Stimulated activated CD4-positive, alpha-beta T cell treated with anti-CD3 and anti-CD28 coated beads, Interleukin-12 subunit alpha, Interleukin-12 subunit beta, amount 100 ng/mL, for 24 hours (primary cell): ENCODE data around the gene MBP.

Experiments used
- DNase-seq, 2 experiments: peaks; one replicate each; pipeline ENCODE4 v3.0.0-alpha.2; 2020; ENCODE audit warnings: low read depth in 2 of 2

The MBP gene

GRCh38 chr18:77100751-77101355 is 31.7 kb downstream of the MBP start:
- DNase-seq: no peak

- no peak for DNase-seq
Measured at GRCh38 chr18:77099485-77100370, 32.9 kb downstream of the MBP start.

GRCh38 chr18:77098538-77099174 is 33.9 kb downstream of the MBP start:
- no peak for DNase-seq

GRCh38 chr18:77098029-77098428 is 34.6 kb downstream of the MBP start:
- no peak for DNase-seq

GRCh38 chr18:77096936-77097886 is 35.4 kb downstream of the MBP start:
- no peak for DNase-seq

GRCh38 chr18:77095391-77096371 is 36.9 kb downstream of the MBP start:
- DNase-seq: no peak

GRCh38 chr18:77093586-77093985 is 39.0 kb downstream of the MBP start:
- DNase-seq: no peak

- DNase-seq: no peak
Measured at GRCh38 chr18:77093067-77093430, 39.5 kb downstream of the MBP start.

- no peak for DNase-seq
Measured at GRCh38 chr18:77092104-77093066, 40.2 kb downstream of the MBP start.

GRCh38 chr18:77091366-77091765 is 41.2 kb downstream of the MBP start:
- no peak for DNase-seq

- no peak for DNase-seq
Measured at GRCh38 chr18:77090546-77091174, 41.9 kb downstream of the MBP start.

- DNase-seq: no peak
Measured at GRCh38 chr18:77089723-77090285, 42.8 kb downstream of the MBP start.

- DNase-seq: no peak
Measured at GRCh38 chr18:77088963-77089722, 43.4 kb downstream of the MBP start.

GRCh38 chr18:77087393-77088141 is 45.0 kb downstream of the MBP start:
- DNase-seq: no peak

- no peak for DNase-seq
Measured at GRCh38 chr18:77086656-77087392, 45.8 kb downstream of the MBP start.

GRCh38 chr18:77086034-77086433 is 46.5 kb downstream of the MBP start:
- no peak for DNase-seq
